Caco-2 (cell line): ENCODE data around the gene PPP2R2D. TPM values are rescaled to one million over a fixed set of nuclear protein-coding genes. Genes with fewer than 3 reads are reported as not detected.

ENCODE experiments used
- BruUV-seq: library from RNA; stranded (reverse); fragments of 400-500 nt; replicated peaks from 2 replicates; lab custom pipeline; 2021; lab: Mats Ljungman, UMichigan
- CTCF ChIA-PET: fragments of 300-600 bp; sonication (Branson Sonifier 250); formaldehyde crosslinking; loops from one replicate; lab custom pipeline; 2022; ENCODE audit warnings: antibody characterized with exemption; lab: Charles Lee
- POLR2A ChIA-PET: fragments of 300-600 bp; sonication (Branson Sonifier 250); formaldehyde crosslinking; loops from one replicate; lab custom pipeline; 2022; ENCODE audit warnings: antibody characterized with exemption; lab: Charles Lee
- DNase-seq, 2 experiments: peaks; one replicate each; pipeline versions ENCODE4 v3.0.0 to v3.0.0-alpha.2; 2020 to 2022
- H3K27me3 ChIP-seq: replicated peaks from 2 replicates; pipeline ENCODE4 v1.6.0; 2011; ENCODE audit warnings: low read length; ENCODE audit not compliant: control insufficient read depth, insufficient read depth
- H3K36me3 ChIP-seq: 2 replicates; pipeline ENCODE4 v1.5.1; 2011; ENCODE audit warnings: low read length; ENCODE audit not compliant: control insufficient read depth, insufficient read depth
- H3K4me1 ChIP-seq: fragments of 250-450 bp; sonication (Bioruptor Pico); 2 replicates; pipeline ENCODE4 v1.5.1; 2020; ENCODE audit warnings: mild to moderate bottlenecking
- H3K4me3 ChIP-seq: 2 replicates; pipeline ENCODE4 v1.5.1; 2011; ENCODE audit warnings: low read depth, mild to moderate bottlenecking, control low read depth, low read length
- H3K9me3 ChIP-seq: fragments of 250-450 bp; sonication (Bioruptor Pico); 2 replicates; pipeline ENCODE4 v1.5.1; 2020; ENCODE audit warnings: mild to moderate bottlenecking, moderate library complexity
- H3K27ac Mint-ChIP-seq: one replicate; pipeline ENCODE4 v1.8.0; 2022; ENCODE audit warnings: mixed read lengths; ENCODE audit not compliant: unreplicated experiment
- H3K27me3 Mint-ChIP-seq: one replicate; pipeline ENCODE4 v1.8.0; 2022; ENCODE audit warnings: mixed read lengths; ENCODE audit not compliant: insufficient read depth, unreplicated experiment
- H3K36me3 Mint-ChIP-seq: one replicate; pipeline ENCODE4 v1.8.0; 2022; ENCODE audit warnings: mild to moderate bottlenecking, mixed read lengths; ENCODE audit not compliant: insufficient read depth, unreplicated experiment
- H3K4me1 Mint-ChIP-seq: one replicate; pipeline ENCODE4 v1.8.0; 2022; ENCODE audit warnings: low read depth, mixed read lengths; ENCODE audit not compliant: unreplicated experiment
- H3K4me3 Mint-ChIP-seq: one replicate; pipeline ENCODE4 v1.8.0; 2022; ENCODE audit warnings: mild to moderate bottlenecking, moderate library complexity, mixed read lengths; ENCODE audit not compliant: unreplicated experiment
- H3K9me3 Mint-ChIP-seq: one replicate; pipeline ENCODE4 v1.8.0; 2022; ENCODE audit warnings: mixed read lengths; ENCODE audit not compliant: unreplicated experiment
- intact Hi-C: fragments of 100-400 bp; cut with micrococcal nuclease; formaldehyde crosslinking; loops from one replicate; pipeline ENCODE4 v1.10.0; 2022; ENCODE audit not compliant: unreplicated experiment
- total RNA-seq: library from RNA; stranded (reverse); gene quantifications from 2 replicates; pipeline ENCODE4 v1.2.3, GENCODE V29; 2022
- TF ChIP-seq, protein P1 (sequence below), 2 experiments: fragments of 200-600 bp in 1 of 2; IDR thresholded peaks; 1 replicate in 1 of 2; 2 replicates in 1 of 2; pipeline versions ENCODE4 v1.5.1 to v1.8.0; 2011 to 2022; ENCODE audit warnings: antibody characterized with exemption in 1 of 2, control low read depth in 1 of 2, inconsistent platforms in 1 of 2, low read depth in 1 of 2, low read length in 1 of 2, mild to moderate bottlenecking in 1 of 2, moderate library complexity in 1 of 2; ENCODE audit not compliant: insufficient read depth in 1 of 2, severe bottlenecking in 1 of 2, unreplicated experiment in 1 of 2

PPP2R2D gene
- total RNA-seq, 1 experiment from 2014 or later, result 34.4 TPM

DNA sequence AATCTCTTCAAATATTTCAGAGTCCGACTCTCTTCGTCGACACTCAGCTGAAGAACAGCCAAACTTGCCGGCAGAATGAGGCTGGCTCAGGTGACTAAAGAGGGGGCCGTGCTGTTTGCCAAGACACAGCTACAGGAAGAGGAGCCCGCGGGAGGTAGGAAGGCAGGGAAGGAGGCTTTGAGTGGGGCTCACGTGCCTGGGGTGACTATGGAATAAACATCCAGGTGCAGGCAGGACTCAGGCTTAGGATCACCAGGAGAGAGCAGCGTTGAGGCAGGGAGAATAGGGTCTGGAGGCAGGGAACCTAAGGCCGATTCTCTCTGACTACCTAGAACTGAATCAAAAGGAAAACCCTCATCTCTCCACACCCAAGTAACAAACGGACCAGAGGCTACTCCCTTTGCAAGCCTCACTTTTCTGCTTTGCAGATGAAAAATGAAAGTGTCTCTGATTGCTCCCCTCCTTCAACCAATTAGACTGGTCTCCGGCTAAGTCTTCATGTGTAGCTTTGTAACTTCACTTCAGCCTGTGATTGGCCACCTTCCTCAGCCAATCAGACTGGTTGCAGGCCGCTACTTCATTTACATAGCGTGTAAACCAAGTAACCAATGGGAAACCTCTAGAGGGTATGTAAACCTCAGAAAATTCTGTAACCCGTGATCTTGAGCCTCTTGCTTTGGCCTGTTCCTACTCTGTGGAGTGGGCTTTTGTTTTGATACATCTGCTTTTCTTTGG lies 100.6 kb downstream of the PPP2R2D start:
- peaks cover 19% of the 10 kb centered on the region for H3K4me1 ChIP-seq
- ChIA-PET POLR2A (no interaction called here), CTCF (interaction anchor here (1.4 kb wide), 1 partner anchor 21 kb away, joined by 7 read pairs; no protein-coding TSS in a partner anchor)
- Mint-ChIP-seq H3K36me3 (no peaks in the 10 kb centered on the region), H3K27me3 (no peaks in the 10 kb centered on the region), H3K4me3 (no peak overlapping the region), H3K4me1 (peaks cover 22% of the 10 kb centered on the region), H3K27ac (no peak overlapping the region), H3K9me3 (no peaks in the 10 kb centered on the region)
- no peaks in the 10 kb centered on the region for H3K36me3 ChIP-seq
- no TSS peak for BruUV-seq
- H3K27me3 ChIP-seq, result no peaks in the 10 kb centered on the region
- TF ChIP-seq, protein P1, sequence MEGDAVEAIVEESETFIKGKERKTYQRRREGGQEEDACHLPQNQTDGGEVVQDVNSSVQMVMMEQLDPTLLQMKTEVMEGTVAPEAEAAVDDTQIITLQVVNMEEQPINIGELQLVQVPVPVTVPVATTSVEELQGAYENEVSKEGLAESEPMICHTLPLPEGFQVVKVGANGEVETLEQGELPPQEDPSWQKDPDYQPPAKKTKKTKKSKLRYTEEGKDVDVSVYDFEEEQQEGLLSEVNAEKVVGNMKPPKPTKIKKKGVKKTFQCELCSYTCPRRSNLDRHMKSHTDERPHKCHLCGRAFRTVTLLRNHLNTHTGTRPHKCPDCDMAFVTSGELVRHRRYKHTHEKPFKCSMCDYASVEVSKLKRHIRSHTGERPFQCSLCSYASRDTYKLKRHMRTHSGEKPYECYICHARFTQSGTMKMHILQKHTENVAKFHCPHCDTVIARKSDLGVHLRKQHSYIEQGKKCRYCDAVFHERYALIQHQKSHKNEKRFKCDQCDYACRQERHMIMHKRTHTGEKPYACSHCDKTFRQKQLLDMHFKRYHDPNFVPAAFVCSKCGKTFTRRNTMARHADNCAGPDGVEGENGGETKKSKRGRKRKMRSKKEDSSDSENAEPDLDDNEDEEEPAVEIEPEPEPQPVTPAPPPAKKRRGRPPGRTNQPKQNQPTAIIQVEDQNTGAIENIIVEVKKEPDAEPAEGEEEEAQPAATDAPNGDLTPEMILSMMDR (IDR thresholded peaks at IDR 0.05; ENCODE audit: insufficient read depth in 1 of 2, low read depth in 1 of 2, low read length in 1 of 2, severe bottlenecking in 1 of 2, unreplicated experiment in 1 of 2), result no peak
- peak in 1 of 2 experiments; percentile 26 for DNase-seq
- H3K9me3 ChIP-seq, result no peaks in the 10 kb centered on the region; the same call in 1 of the 2 replicates
- H3K4me3 ChIP-seq, result no peak overlapping the region
- intact Hi-C loops, result loop anchor here (1.0 kb wide), 1 partner anchor 22 kb away; no protein-coding TSS in a partner anchor

DNA sequence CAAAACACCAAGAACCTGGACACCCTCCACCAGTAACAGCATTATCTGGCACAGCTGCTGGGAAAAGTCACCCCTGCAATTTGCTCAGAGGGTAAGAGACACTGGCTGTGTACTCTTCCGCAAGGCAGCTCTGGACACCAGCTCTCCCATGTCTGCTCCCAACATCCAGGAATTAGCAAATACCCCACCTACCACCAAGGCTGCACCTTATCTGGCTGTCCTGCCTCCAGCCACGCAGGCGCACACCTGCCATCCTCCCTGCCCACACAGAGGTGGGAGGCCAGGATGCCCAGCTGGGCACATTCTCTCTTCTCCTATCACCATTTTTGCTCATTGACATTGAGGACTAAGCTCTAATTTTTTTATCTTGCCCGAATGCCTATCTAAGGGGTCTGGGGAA lies 101.2 kb downstream of the PPP2R2D start:
- BruUV-seq, result no TSS peak
- TF ChIP-seq, protein P1 (IDR thresholded peaks at IDR 0.05; ENCODE audit: insufficient read depth in 1 of 2, low read depth in 1 of 2, low read length in 1 of 2, severe bottlenecking in 1 of 2, unreplicated experiment in 1 of 2), result no peak
- Mint-ChIP-seq H3K27ac (no peak overlapping the region), H3K9me3 (no peaks in the 10 kb centered on the region), H3K27me3 (no peaks in the 10 kb centered on the region), H3K36me3 (no peaks in the 10 kb centered on the region), H3K4me3 (no peak overlapping the region), H3K4me1 (peaks cover 16% of the 10 kb centered on the region)
- Histone ChIP-seq H3K27me3 (no peaks in the 10 kb centered on the region), H3K4me1 (peaks cover 18% of the 10 kb centered on the region), H3K4me3 (no peak overlapping the region), H3K36me3 (no peaks in the 10 kb centered on the region), H3K9me3 (no peaks in the 10 kb centered on the region; the same call in 1 of the 2 replicates)
- CTCF ChIA-PET, result interaction anchor here (1.4 kb wide), 1 partner anchor 21 kb away, joined by 7 read pairs; no protein-coding TSS in a partner anchor
- intact Hi-C loops, result no loop called here
- DNase-seq, result no peak
- POLR2A ChIA-PET, result no interaction called here

DNA sequence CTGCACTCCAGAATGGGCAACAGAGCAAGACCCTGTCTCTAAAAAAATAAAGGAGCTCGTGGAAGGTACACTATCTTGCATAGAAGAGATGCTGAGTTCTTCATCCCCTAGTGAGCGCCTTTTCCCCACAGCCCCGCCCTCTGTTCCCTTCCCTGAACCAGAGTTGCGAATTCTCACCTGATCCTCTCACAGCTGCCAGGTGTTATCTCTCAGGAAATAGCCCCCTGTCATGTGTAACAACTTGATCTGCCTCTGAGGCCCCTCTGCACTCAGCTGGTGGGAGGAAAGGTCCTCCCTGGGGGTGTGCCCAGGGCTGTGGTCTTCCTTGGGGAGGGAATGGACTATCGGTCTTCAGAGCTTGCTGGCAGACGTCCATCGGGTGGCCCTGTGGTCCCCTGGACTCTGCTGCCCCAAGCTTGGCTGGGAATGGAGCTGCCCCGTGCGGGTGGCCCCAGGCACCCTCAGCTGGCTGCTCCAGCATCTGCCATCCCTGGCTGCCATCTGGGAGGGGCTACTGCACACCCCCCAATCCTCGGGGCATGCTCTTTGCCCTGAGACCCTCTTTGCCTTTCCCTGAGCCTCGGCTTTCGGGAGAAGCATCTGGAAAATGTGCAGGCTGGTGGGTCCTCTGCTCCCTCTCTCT lies 102.6 kb downstream of the PPP2R2D start:
- Mint-ChIP-seq H3K27ac (no peak overlapping the region), H3K27me3 (peaks cover 2% of the 10 kb centered on the region), H3K4me3 (no peak overlapping the region), H3K4me1 (peaks cover 2% of the 10 kb centered on the region), H3K9me3 (no peaks in the 10 kb centered on the region), H3K36me3 (no peaks in the 10 kb centered on the region)
- Histone ChIP-seq H3K4me1 (peaks cover 4% of the 10 kb centered on the region), H3K9me3 (no peaks in the 10 kb centered on the region; the same call in 1 of the 2 replicates), H3K36me3 (no peaks in the 10 kb centered on the region), H3K27me3 (no peaks in the 10 kb centered on the region), H3K4me3 (no peak overlapping the region)
- BruUV-seq, result no TSS peak
- TF ChIP-seq, protein P1 (IDR thresholded peaks at IDR 0.05; ENCODE audit: insufficient read depth in 1 of 2, low read depth in 1 of 2, low read length in 1 of 2, severe bottlenecking in 1 of 2, unreplicated experiment in 1 of 2), result no peak
- no peak for DNase-seq
- CTCF ChIA-PET, result no interaction called here
- intact Hi-C loops, result no loop called here
- POLR2A ChIA-PET, result no interaction called here
